NCI-H1417 (cell line): ENCODE measurements around the gene GDF7.

Experiments used
- DNase-seq, 3 experiments: peaks; one replicate each; lab custom pipeline; 2025; lab: John Stamatoyannopoulos, UW

Gene GDF7

DNA sequence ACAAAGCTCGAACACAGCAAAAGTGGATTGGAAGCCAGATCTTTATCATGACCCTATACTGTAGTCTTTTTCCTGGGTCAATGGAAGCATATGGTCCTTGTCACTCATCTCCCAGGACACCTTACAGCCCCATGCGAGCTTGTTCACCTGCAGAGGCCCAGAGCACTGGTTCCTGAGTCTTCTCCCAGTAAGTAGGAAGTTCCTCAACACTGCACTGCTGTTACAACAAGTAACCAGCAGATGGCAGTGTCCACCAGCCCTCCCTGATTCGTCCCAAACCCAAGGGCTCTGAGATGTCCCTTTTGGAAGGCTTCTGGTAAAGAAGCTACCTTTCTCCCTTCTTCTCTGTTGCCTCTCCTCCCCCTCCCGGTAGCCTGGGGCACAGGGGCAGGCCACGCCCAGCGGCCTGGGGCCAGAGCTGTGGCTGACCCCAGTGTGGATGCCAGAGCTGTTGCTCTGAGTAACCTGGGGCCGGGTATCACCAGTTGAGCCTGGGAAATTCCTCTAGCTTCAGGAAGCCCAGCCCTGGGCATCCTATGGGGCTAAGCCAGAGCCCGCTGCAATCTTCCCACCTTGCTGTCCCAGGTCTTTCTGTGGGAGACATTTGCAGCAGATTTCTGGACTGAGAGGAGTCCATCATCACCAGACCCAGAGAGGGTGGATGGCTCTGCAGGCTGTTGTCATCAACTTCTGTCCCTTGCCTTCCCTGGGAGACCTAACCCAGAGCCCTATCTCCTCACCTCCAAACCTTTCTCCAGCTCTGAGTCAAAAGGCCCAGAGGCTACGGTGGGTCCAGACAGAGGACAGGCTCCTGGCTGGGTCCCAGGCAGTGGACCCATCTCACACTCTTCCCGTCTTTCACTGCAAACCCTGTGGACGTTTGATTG, 5.3 kb upstream of the GDF7 start:
- peak; percentile 68 to 85 (median 77) for DNase-seq

DNA sequence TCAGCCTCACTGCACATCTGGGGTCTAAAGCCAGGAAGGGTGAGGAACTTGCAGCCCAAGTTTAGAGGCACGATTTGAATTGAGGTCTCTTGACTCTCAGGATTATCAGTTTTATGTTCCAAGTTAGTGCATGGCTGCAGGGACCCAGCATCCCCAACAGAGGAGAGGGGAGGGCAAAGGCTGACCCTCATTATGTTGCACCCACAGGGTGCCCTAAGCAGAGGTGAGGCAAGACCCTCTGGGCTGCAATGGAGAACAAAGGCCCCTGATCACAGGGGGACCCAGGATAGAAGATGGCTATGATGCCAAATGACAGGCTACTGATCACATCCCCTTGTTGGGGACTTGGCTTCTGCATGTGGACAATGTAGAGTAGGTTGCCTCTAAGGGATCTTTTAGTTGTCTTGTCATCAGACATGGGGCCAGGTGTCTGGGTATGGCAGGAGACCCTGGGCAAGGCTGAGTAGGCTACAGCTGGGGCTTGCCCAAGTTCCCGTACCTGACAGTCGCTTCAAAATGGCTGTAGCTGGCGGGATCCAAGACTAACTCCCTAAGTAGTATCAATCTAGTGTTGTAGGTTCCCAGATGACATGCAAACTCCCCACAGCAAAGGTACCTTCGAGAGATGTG, 4.5 kb upstream of the GDF7 start:
- DNase-seq, result no peak

DNA sequence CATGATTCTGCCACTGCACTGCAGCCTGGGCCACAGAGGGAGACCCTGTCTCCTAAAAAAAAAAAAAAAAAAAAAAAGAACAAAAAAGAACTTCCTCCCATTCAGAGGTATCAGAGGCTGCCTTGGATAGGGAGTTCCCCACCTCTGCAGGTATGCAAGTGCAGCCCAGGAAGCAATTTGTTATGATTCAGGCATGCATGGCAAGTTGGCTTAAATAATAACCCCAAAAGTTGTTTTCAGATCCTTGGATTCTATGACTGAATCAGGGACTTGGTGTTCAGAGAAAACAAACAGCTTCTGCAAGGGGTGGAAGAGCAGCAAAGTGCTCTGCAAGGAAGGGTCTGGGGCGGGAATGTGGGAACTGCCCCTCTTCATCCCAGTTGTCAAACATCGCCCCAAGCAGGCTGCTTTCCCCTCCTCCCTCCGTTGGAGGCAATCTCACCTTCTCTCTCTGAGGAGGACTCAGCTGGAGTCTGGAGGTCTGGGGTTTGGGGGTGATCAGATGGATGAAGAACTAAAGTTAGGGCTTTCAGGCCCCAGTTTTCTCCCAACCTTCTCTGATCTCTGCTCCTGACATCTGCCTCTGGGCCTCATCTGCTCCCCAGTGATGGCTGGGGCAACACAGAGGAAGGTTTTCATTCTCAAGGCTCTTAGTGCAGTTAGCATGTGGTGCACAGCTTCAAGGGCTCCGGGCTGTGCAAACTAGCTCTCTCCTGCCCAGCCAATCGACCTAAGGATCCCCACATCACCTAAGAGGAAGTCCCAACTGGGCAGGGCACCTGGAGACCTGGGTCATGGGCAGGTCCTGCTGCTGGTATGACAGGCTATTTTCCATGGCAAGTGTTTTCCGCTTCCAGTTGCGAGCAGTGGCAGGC, 3.5 kb upstream of the GDF7 start:
- no peak for DNase-seq

DNA sequence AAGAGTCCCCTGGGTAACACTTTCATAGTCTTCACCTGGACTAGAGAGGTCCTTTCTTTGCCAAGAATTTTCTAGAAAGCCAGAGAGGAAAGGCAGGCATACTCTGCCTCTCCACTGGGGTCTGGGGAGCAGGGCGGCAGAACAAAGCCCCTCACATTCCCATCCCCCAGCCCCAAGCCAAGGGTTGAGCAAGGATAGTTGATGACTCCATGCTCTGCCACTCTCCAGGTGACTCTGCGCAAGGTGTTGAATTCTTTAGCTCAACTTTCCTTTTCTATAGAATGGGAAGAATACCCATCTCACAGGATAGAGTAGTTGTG, 2.9 kb upstream of the GDF7 start:
- no peak for DNase-seq

DNA sequence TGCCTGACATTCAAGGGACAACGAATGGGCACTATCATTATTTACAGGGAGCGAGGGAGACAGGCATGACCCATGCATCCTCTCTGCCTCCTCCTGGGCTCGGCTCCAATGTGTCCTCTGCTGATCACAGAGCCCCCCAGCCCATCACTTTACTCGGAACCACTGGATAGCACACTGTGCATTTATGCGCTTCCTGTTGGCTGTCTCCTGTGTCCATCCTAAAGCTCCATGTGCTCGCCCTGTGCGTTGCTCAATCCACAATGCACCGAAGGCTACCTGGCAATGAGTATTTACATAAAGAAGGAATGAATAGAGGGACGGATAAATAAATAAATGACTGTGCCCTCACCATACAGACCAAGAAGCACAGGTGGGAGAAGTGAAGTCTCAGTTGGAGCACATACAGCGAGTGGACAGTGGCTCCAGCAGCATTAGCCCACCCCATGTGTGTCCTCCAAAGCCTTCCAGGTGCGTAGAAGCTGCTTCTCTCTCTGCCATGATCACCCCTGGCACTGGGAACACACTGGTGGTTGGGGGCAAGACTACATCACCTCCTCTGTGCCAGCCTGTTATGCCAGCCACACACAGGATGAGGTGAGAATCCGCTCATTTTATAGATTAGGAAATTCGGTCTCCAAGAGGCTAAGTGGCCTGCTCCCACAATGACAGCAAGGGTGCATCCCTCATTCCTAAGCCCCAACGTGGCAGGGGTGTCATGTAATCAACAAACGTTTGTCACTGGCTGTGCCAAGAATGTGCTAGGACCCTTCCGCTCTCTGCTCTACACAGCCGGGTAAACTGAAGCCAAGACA, 2.3 kb upstream of the GDF7 start:
- no peak for DNase-seq

DNA sequence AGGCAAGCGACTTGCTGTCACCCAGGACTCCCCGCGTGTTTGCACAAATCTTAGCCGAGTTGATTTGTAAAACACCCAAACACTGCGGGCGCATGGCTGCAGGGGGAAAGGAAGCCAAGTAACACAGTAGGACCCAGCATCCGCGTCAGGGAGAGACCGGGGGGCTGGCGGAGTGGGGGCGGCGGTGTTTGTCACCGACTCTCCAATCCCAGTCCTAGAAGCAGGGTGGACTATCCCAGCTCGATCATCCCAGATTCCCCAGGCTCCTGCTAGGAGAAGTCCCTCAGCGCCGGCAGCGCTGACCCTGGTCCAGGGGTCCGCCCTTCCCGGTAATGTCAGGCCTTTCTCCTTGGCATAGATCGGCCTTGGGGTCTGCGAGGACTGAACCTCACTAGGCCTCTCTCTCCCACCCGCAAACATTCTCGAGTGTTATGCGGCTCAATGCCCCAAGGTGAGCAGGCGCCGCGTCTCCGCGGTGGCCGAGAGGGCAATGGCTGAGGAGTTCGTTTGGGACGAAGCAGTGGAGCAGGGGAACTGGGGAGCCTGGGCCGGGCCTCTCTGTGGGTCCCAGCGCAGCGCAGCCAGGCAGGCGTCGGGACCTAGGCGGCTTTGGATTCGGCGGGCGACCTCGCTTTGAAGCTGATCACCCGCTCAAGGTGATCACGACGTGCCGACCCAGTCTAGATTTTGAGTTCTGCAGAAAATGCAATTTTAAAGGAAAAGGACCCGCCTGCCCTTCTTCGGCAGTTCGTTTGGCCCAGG, 1.5 kb upstream of the GDF7 start:
- DNase-seq, result no peak

DNA sequence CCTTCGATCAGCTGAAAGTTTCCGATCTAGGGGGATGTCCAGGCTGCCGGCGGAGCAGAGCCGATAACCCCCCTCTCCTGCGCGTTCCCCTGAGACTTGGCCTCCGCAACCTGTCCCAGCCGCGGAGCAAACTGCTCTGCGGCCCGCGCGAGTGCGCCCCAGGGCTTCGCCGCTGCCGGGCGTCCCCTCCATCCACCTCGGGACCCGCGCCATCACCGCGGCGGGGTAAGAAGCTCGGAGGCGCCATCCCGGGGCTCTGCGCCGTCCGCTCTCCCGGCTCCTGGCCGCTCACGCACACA, 990 bp upstream of the GDF7 start:
- DNase-seq, result no peak

DNA sequence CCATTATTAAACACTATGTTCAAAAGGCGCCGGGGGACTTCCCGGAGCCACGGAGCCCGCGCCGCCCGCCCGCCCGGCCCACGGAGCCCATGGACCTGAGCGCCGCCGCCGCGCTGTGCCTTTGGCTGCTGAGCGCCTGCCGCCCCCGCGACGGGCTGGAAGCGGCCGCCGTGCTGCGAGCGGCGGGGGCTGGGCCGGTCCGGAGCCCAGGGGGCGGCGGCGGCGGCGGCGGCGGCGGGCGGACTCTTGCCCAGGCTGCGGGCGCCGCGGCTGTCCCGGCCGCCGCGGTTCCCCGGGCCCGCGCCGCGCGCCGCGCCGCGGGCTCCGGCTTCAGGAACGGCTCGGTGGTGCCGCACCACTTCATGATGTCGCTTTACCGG, 197 bp downstream of the GDF7 start:
- peak in 2 of 3 experiments; percentile 34 to 42 for DNase-seq

DNA sequence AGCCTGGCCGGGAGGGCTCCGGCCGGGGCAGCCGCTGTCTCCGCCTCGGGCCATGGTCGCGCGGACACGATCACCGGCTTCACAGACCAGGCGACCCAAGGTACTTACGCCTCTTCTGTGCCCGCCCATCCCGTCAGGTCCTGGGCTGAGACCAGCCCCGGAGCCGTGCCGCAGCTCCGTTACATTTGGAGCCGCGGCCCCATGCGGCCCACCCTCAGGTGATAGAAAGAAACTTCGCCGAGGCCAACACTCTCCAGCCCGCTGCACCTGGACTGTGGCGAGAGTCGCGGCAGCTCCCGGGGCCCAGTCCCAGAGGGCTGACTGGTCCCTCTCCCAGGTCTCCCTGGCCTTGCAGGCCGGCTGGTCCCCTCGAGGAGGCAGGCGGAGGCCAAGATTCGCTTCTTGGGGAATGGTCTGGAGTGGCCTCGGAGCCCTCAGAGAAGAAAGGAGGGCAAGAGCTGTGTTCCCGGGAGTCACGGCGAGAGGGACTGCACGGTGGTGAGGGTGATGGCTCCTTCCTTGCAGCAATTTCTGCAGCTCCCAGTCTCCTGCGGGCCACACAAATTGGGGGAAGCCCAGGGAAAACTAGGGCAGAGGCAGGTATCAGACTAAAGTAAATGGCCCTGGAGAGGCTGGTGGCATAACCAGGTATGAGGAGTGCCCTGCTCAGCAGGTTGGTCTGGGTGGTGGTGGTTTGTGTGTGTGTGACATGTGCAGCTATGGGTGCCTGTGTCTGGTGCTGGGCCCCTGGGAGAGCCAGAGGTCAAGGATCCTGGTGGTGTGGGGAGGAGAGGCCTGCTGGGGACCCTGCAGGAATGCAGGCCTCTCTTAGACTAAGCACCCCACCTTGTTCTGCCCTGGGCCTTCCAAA, 822 bp downstream of the GDF7 start:
- DNase-seq, result peak in 1 of 3 experiments; percentile 29

DNA sequence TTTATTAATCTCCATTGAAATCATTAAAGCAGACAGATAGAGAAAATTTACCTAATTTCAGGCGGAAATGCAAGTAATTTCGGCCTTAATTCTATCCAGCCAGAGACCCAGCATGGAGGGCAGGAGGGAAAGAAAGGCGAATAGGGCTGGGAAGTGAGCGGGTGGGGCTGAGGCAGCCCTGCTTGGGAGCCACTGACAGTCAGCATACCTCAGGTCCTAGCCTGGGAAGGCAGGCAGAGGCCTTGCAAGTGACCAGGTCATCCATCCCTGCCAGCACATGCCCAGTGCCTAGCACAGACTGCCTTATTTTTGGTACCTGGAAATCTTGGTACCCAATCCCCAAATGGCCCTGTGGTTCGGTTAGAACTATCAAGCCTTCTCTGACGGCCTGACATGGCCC, 1.5 kb downstream of the GDF7 start:
- no peak for DNase-seq

DNA sequence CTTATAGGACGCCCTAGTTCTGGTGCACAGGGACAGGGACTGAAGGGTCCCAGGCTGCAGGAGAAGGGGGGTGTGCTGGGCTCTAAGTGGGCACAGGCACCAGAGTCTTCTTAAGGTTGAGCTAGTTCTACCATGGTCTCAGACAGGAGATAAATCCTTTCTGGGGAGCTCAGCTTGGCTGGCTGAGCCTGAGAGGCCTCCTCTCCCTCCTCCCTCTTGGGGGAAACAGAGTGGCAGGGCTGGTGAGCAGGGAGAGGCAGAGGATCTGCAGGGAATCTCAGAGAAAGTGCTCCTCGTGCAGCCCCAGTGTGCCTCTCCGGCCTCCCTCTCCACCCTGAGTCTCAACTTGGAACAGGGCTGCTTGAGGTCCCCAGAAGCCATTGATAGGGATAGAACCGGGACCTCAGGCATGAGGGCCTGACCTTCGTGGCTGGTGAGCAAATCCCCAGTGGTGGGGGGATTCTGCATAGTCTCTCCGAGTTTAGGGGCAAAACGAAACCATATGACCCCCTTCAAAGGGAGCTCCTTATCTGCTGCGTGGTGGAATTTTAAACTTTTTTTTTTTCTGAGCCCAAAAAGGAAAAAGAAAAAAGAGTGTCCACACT, 2.0 kb downstream of the GDF7 start:
- DNase-seq, result no peak

DNA sequence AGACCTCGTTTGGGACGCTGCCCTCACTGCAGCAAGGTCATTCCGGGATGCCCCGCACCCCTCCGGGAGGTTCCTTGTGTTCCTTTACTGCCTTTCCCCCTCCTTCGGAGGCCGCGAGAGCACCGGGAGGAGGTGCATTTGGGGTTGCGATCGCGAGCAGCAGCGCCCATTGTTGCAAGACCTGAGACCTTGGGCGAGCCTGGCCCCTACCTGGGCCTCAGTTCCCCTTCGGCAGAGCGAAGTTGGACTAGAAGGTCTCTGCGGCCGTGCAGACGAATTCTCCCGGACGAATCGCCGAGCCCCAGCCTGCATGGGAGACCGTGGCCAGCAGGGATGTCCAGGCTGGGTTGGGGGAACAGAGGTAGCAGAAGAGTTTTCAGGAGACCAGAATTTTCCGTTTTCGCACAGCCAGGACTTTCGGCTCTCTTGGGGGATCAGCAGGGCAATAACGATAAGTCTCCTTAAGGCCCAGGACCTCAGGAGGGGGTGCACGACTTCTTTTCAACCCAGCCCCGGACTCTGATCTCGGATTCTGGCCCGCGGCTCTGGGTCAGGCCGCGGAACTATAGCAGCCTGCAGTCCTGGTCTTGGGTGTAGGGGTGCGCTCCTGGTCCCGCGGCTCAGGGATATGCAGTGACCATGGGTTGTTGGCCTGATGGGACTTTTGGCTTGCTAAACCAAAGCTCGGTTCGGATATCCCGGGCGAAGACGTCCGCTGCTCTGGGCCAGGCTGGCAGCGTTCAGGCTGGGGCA, 2.8 kb downstream of the GDF7 start:
- no peak for DNase-seq

DNA sequence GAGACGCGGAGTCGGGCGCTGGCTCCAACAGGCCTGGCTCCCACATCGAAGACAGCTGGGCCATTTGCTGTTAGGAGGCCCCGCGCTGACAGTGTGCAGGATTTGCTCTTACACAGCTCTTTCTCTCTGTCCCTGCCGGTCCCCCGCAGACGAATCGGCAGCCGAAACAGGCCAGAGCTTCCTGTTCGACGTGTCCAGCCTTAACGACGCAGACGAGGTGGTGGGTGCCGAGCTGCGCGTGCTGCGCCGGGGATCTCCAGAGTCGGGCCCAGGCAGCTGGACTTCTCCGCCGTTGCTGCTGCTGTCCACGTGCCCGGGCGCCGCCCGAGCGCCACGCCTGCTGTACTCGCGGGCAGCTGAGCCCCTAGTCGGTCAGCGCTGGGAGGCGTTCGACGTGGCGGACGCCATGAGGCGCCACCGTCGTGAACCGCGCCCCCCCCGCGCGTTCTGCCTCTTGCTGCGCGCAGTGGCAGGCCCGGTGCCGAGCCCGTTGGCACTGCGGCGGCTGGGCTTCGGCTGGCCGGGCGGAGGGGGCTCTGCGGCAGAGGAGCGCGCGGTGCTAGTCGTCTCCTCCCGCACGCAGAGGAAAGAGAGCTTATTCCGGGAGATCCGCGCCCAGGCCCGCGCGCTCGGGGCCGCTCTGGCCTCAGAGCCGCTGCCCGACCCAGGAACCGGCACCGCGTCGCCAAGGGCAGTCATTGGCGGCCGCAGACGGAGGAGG, 3.5 kb downstream of the GDF7 start:
- DNase-seq, result no peak

DNA sequence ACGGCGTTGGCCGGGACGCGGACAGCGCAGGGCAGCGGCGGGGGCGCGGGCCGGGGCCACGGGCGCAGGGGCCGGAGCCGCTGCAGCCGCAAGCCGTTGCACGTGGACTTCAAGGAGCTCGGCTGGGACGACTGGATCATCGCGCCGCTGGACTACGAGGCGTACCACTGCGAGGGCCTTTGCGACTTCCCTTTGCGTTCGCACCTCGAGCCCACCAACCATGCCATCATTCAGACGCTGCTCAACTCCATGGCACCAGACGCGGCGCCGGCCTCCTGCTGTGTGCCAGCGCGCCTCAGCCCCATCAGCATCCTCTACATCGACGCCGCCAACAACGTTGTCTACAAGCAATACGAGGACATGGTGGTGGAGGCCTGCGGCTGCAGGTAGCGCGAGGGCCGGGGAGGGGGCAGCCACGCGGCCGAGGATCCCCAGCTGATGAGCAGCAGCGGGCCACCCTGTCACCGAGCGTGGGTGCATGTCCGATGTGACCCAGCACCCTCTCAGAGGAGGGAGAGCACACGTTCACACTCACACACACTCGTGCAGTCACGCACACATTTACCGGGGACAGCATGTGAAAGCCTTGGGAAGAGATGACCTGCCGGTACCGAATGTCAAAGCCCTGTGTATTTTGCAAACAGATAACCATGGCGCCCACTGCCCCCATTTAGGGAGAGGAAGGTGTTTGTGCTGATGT, 4.2 kb downstream of the GDF7 start:
- no peak for DNase-seq

DNA sequence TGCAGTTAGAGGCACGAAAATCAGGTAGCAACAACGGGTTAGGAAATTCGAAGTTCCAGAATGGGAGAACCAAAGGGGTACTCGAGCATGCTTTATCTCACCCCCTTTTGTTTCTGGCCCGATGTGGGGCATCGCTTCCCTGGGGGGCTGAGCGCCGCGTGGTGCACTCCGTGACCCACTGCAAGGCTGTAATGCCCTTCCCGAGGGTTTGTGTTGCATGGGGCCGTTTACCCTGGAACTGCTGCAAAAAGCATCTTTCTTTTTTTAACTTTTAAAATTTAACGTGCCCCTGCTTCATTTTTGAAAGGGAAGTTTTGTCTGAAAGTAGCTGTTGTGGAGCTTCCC, 4.8 kb downstream of the GDF7 start:
- no peak for DNase-seq

DNA sequence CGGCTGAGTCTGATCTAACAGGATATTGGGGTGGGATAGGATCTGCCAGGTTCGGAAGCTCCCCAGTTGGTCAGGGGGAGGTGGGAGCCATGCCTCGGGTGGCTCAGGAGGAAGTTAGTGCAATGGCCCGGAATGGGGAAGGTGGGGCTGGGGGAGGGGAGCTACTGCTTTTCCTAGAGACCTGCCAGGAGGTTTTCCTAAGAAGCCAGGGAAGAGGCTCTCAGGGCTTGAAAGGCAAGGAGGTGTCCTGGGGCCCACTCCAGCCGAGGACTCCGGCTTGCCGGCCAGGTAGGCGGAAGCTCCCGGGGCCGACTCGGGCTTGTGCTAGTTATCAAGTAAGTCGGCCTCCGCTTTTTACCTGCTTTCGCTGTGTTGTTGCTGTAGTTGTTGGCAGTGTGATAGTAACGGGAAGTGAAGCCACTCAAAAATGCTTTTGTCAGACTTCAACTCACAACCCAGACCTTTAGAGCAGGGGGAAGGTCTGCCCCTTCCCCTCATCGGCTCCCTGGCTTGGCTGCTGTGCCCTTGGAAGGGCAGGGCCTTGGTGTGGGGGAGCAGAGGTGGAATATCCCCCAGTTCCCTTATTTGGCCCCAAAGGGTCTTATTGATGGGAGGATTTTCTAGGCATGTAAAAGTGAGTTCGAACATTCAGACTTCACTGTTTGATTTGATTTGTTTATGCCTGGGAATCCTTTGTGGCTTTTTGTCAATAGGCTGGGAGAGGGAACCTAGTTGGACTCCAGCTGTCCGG, 5.4 kb downstream of the GDF7 start:
- DNase-seq, result no peak

DNA sequence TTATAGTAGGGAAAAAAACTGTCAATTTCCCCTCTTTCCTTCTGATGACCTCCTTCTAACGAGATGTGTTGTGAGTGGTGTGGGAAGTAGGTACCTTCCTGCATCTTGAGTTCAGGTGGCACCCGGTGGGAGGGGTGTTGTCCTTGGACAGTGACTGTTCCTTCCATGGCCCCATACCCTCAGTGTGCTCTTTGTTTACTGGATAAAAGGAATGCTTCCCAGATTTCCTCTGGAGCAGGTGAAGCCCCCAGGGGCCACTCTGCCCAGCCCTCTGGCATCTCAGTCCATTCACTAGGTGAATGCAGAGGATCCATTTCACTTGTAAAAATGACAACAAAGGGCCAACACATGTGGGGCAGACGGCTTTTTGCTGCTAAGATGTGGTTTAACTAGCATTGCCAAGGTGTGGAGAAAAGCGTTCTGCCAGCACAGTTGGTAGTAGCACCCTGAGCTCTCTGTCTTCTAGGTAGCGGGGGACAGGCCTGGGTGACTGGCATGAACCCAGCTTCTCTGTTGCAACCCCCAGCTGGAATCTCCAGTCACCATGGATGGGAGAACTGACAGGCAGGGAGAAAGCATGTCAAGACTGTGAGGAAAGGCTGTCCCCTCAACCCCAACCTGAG, 6.9 kb downstream of the GDF7 start:
- DNase-seq, result no peak
